Measurements from ENCODE around the gene HMOX1.

HMOX1 gene

GRCh38 chr22:35380537-35381423 lies at the start of gene HMOX1:
HMOX1 (plus strand) TSS chr22:35381096; CDS start chr22:35381174, 78 bp downstream.
- in situ Hi-C loops (cut with MboI; ENCODE audit: low sequenced_read_pairs) = no loop called here

- in situ Hi-C loops (cut with MboI; ENCODE audit: low sequenced_read_pairs) = no loop called here
Observed at GRCh38 chr22:35332278-35332677, 48.6 kb upstream of the HMOX1 start.

- in situ Hi-C loops (cut with MboI; ENCODE audit: low sequenced_read_pairs) = no loop called here
Observed at GRCh38 chr22:35333220-35333619, 47.7 kb upstream of the HMOX1 start.

GRCh38 chr22:35334004-35334403 lies 46.9 kb upstream of the HMOX1 start:
- in situ Hi-C loops (cut with MboI; ENCODE audit: low sequenced_read_pairs) = no loop called here

GRCh38 chr22:35335468-35335867 lies 45.4 kb upstream of the HMOX1 start:
- in situ Hi-C loops (cut with MboI; ENCODE audit: low sequenced_read_pairs) = no loop called here

- in situ Hi-C loops (cut with MboI; ENCODE audit: low sequenced_read_pairs) = no loop called here
Observed at GRCh38 chr22:35335936-35336781, 44.7 kb upstream of the HMOX1 start.

GRCh38 chr22:35337932-35338331 lies 43.0 kb upstream of the HMOX1 start:
- in situ Hi-C loops (cut with MboI; ENCODE audit: low sequenced_read_pairs) = no loop called here

GRCh38 chr22:35341090-35341874 lies 39.6 kb upstream of the HMOX1 start:
- in situ Hi-C loops (cut with MboI; ENCODE audit: low sequenced_read_pairs) = no loop called here

GRCh38 chr22:35342390-35342789 lies 38.5 kb upstream of the HMOX1 start:
- in situ Hi-C loops (cut with MboI; ENCODE audit: low sequenced_read_pairs) = no loop called here

- in situ Hi-C loops (cut with MboI; ENCODE audit: low sequenced_read_pairs) = no loop called here
Observed at GRCh38 chr22:35343664-35344550, 37.0 kb upstream of the HMOX1 start.

- in situ Hi-C loops (cut with MboI; ENCODE audit: low sequenced_read_pairs) = no loop called here
Observed at GRCh38 chr22:35344956-35345690, 35.8 kb upstream of the HMOX1 start.

GRCh38 chr22:35345808-35346505 lies 34.9 kb upstream of the HMOX1 start:
- in situ Hi-C loops (cut with MboI; ENCODE audit: low sequenced_read_pairs) = no loop called here

GRCh38 chr22:35346596-35347220 lies 34.2 kb upstream of the HMOX1 start:
- in situ Hi-C loops (cut with MboI; ENCODE audit: low sequenced_read_pairs) = no loop called here

GRCh38 chr22:35347462-35347861 lies 33.4 kb upstream of the HMOX1 start:
- in situ Hi-C loops (cut with MboI; ENCODE audit: low sequenced_read_pairs) = no loop called here

- in situ Hi-C loops (cut with MboI; ENCODE audit: low sequenced_read_pairs) = no loop called here
Observed at GRCh38 chr22:35348026-35348590, 32.8 kb upstream of the HMOX1 start.

GRCh38 chr22:35348703-35349102 lies 32.2 kb upstream of the HMOX1 start:
- in situ Hi-C loops (cut with MboI; ENCODE audit: low sequenced_read_pairs) = no loop called here

- in situ Hi-C loops (cut with MboI; ENCODE audit: low sequenced_read_pairs) = no loop called here
Observed at GRCh38 chr22:35349368-35349703, 31.6 kb upstream of the HMOX1 start.
